GM19328 (cell line): ENCODE measurements around the gene RNFT2.

Experiments
- ATAC-seq: cut with Tn5 transposase; IDR thresholded peaks from one replicate; pipeline ENCODE4 v1.9.1; 2021; ENCODE audit warnings: mild to moderate bottlenecking, moderate library complexity; ENCODE audit not compliant: unreplicated experiment

RNFT2 gene

GRCh38 chr12:116896411-116896924, 158.4 kb downstream of the RNFT2 start:
- no peak for ATAC-seq

- no peak for ATAC-seq
Measured at GRCh38 chr12:116897476-116897875, 159.4 kb downstream of the RNFT2 start.

GRCh38 chr12:116898669-116899068, 160.6 kb downstream of the RNFT2 start:
- ATAC-seq: no peak

- no peak for ATAC-seq
Measured at GRCh38 chr12:116901612-116902011, 163.5 kb downstream of the RNFT2 start.
